Measurements from ENCODE around the gene MCM3. TPM values are rescaled to one million over a fixed set of nuclear protein-coding genes. Genes with fewer than 3 reads are reported as not detected.

The MCM3 gene
- total RNA-seq, 1 experiment from 2014 or later = 107 TPM

DNA sequence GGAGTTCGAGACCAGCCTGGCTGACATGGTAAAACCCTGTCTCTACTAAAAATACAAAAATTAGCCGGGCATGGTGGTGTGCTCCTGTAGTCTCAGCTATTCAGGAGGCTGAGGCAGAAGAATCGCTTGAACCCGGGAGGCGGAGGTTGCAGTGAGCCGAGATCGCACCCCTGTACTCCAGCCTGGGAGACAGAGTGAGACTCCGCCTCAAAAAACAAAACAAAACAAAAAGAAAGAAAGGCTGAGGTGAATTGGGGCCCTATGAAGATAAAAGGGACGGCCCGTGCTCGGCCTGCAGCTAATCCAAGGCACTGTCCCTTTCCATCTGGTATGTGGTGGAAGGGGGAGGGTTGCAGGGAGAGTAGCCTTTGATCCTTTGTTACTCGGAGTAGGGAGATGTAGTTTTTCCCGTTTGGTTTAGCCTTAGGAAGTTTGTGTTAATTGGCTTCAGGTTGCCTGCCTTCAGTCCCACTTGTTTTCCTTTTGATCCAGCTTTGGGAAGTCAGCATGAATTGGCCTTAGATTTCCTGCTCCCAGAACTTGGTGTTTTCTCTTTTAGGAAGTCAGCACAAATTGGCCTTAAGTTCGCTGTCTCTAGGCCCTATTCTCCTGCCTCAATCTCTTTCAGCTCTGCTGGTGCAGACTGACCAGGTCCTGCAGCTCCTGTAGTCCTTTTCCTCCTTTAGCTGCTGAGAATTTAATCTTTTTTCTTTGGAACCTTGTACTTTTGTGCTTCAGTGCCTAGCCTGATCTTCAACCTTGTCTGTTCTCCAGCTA lies 41.3 kb upstream of the MCM3 start:
- CTCF ChIA-PET = no interaction called here
- no peak overlapping the region for H3K27ac ChIP-seq (ENCODE audit: low read length)
- no peaks in the 10 kb centered on the region for H3K36me3 ChIP-seq (ENCODE audit: control insufficient read depth, insufficient read depth, low read length)
- no TSS peak for BruUV-seq (replicated peaks)
- no peaks in the 10 kb centered on the region for H3K9me3 ChIP-seq (ENCODE audit: control insufficient read depth, insufficient read depth, low read depth, low read length)
- TF ChIP-seq, protein P1, sequence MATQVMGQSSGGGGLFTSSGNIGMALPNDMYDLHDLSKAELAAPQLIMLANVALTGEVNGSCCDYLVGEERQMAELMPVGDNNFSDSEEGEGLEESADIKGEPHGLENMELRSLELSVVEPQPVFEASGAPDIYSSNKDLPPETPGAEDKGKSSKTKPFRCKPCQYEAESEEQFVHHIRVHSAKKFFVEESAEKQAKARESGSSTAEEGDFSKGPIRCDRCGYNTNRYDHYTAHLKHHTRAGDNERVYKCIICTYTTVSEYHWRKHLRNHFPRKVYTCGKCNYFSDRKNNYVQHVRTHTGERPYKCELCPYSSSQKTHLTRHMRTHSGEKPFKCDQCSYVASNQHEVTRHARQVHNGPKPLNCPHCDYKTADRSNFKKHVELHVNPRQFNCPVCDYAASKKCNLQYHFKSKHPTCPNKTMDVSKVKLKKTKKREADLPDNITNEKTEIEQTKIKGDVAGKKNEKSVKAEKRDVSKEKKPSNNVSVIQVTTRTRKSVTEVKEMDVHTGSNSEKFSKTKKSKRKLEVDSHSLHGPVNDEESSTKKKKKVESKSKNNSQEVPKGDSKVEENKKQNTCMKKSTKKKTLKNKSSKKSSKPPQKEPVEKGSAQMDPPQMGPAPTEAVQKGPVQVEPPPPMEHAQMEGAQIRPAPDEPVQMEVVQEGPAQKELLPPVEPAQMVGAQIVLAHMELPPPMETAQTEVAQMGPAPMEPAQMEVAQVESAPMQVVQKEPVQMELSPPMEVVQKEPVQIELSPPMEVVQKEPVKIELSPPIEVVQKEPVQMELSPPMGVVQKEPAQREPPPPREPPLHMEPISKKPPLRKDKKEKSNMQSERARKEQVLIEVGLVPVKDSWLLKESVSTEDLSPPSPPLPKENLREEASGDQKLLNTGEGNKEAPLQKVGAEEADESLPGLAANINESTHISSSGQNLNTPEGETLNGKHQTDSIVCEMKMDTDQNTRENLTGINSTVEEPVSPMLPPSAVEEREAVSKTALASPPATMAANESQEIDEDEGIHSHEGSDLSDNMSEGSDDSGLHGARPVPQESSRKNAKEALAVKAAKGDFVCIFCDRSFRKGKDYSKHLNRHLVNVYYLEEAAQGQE (IDR thresholded peaks at IDR 0.05; ENCODE audit: insufficient read depth in 1 of 2, low read depth in 2 of 2, low read length in 1 of 2) = no peak
- TF ChIP-seq TCF7L2 (IDR thresholded peaks at IDR 0.05; ENCODE audit: low read depth, low read length) = no peak
- TF ChIP-seq SIN3A (IDR thresholded peaks at IDR 0.05; ENCODE audit: borderline replicate concordance, insufficient read depth, low read depth, low read length) = no peak
- TF ChIP-seq POLR2AphosphoS5 (IDR thresholded peaks at IDR 0.05; ENCODE audit: low read depth, low read length) = no peak
- TF ChIP-seq, protein P2, sequence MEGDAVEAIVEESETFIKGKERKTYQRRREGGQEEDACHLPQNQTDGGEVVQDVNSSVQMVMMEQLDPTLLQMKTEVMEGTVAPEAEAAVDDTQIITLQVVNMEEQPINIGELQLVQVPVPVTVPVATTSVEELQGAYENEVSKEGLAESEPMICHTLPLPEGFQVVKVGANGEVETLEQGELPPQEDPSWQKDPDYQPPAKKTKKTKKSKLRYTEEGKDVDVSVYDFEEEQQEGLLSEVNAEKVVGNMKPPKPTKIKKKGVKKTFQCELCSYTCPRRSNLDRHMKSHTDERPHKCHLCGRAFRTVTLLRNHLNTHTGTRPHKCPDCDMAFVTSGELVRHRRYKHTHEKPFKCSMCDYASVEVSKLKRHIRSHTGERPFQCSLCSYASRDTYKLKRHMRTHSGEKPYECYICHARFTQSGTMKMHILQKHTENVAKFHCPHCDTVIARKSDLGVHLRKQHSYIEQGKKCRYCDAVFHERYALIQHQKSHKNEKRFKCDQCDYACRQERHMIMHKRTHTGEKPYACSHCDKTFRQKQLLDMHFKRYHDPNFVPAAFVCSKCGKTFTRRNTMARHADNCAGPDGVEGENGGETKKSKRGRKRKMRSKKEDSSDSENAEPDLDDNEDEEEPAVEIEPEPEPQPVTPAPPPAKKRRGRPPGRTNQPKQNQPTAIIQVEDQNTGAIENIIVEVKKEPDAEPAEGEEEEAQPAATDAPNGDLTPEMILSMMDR (IDR thresholded peaks at IDR 0.05) = no peak
- in situ Hi-C loops (cut with HindIII; ENCODE audit: low pct_unique_long_range_greater_than_20kb, low sequenced_read_pairs) (no loop called here), intact Hi-C loops (cut with micrococcal nuclease; ENCODE audit: unreplicated experiment) (no loop called here)
- no peak for DNase-seq (ENCODE audit: low read depth, low spot score)
- no peaks in the 10 kb centered on the region for H3K4me1 ChIP-seq (ENCODE audit: control insufficient read depth, insufficient read depth, low read length)
- H3K27me3 ChIP-seq (ENCODE audit: control insufficient read depth, insufficient read depth, low read length) = no peaks in the 10 kb centered on the region
- POLR2A ChIA-PET = no interaction called here
- no peak overlapping the region for H3K4me3 ChIP-seq (ENCODE audit: low read depth in 2 of 2, low read length in 2 of 2)
- ATAC-seq = no peak

DNA sequence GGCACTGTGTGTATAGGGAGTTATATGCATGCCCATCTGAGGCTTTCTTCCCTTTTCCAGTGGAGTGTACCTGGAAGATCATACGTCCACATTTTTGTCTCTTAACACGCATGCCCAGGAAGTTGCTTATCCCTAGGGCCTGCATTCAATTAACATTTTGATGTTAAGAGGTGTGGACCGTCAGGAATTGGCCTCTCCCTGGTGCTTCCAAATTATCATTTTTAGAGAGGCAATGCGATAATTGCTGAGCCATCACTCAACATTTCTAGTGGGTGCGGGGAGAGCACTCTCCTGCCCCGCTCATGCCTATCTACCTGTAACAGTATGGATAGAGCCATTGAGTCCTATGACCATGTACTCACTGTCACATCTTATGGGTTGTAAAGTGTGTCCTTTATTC lies 39.6 kb upstream of the MCM3 start:
- no peaks in the 10 kb centered on the region for H3K36me3 ChIP-seq (ENCODE audit: control insufficient read depth, insufficient read depth, low read length)

More for the DNA sequence above, 39.6 kb upstream of the MCM3 start:
- DNase-seq (ENCODE audit: low read depth, low spot score) (no peak), ATAC-seq (no peak)
- no peak overlapping the region for H3K27ac ChIP-seq (ENCODE audit: low read length)
- no peaks in the 10 kb centered on the region for H3K9me3 ChIP-seq (ENCODE audit: control insufficient read depth, insufficient read depth, low read depth, low read length)
- TF ChIP-seq, protein P2 (IDR thresholded peaks at IDR 0.05) = no peak
- TF ChIP-seq POLR2AphosphoS5 (IDR thresholded peaks at IDR 0.05; ENCODE audit: low read depth, low read length) = no peak
- TF ChIP-seq TCF7L2 (IDR thresholded peaks at IDR 0.05; ENCODE audit: low read depth, low read length) = no peak
- no peak for TF ChIP-seq SIN3A (IDR thresholded peaks at IDR 0.05; ENCODE audit: borderline replicate concordance, insufficient read depth, low read depth, low read length)
- TF ChIP-seq, protein P1 (IDR thresholded peaks at IDR 0.05; ENCODE audit: insufficient read depth in 1 of 2, low read depth in 2 of 2, low read length in 1 of 2) = no peak
- CTCF ChIA-PET = no interaction called here
- intact Hi-C loops (cut with micrococcal nuclease; ENCODE audit: unreplicated experiment) (no loop called here), in situ Hi-C loops (cut with HindIII; ENCODE audit: low pct_unique_long_range_greater_than_20kb, low sequenced_read_pairs) (no loop called here)
- no peak overlapping the region for H3K4me3 ChIP-seq (ENCODE audit: low read depth in 2 of 2, low read length in 2 of 2)
- no TSS peak for BruUV-seq (replicated peaks)
- H3K4me1 ChIP-seq (ENCODE audit: control insufficient read depth, insufficient read depth, low read length) = no peaks in the 10 kb centered on the region
- POLR2A ChIA-PET = no interaction called here
- no peaks in the 10 kb centered on the region for H3K27me3 ChIP-seq (ENCODE audit: control insufficient read depth, insufficient read depth, low read length)

Measured in Panc1 (cell line).